ENCODE measurements around the gene KCNH1.

DNA sequence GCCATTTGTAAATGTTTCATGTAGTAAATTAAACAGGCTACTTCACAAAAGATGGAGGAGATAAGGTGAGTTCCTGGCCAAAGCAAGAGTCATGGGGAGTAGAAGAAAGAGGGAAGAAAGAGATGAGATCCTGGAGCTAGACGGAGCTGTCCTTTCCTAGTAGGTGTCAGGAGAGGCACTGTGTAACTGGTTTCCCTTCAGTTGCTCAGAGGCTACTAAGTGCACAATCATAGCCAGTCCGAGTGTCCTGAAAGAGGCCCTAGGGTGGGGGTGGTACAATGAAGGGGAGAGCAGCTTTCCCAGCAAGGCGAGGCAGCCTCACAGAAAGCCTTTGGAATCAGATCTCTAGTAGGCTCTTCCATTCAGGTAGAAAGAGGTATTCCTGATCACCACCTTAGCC, 390.9 kb downstream of the KCNH1 start:
- TF ChIP-seq, protein P1, sequence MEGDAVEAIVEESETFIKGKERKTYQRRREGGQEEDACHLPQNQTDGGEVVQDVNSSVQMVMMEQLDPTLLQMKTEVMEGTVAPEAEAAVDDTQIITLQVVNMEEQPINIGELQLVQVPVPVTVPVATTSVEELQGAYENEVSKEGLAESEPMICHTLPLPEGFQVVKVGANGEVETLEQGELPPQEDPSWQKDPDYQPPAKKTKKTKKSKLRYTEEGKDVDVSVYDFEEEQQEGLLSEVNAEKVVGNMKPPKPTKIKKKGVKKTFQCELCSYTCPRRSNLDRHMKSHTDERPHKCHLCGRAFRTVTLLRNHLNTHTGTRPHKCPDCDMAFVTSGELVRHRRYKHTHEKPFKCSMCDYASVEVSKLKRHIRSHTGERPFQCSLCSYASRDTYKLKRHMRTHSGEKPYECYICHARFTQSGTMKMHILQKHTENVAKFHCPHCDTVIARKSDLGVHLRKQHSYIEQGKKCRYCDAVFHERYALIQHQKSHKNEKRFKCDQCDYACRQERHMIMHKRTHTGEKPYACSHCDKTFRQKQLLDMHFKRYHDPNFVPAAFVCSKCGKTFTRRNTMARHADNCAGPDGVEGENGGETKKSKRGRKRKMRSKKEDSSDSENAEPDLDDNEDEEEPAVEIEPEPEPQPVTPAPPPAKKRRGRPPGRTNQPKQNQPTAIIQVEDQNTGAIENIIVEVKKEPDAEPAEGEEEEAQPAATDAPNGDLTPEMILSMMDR (IDR thresholded peaks at IDR 0.05 in 4 of 5, conservative IDR thresholded peaks at IDR 0.05 in 1 of 5): no peak
- TF ChIP-seq POLR2A (IDR thresholded peaks at IDR 0.05): no peak
